Activated gamma-delta T cell (primary cell): Measurements from ENCODE around the gene TJP1.
"Not testable (repeated sequence)": the region's sequence is repeated elsewhere in the genome, so short reads cannot be mapped to it uniquely, and the experiment has no call there.

ENCODE experiments used
- DNase-seq: peaks from one replicate; lab custom pipeline; 2025; lab: John Stamatoyannopoulos, UW

TJP1 gene

GRCh38 chr15:29799859-29800258 lies 22.4 kb downstream of the TJP1 start:
- no peak for DNase-seq

- no peak for DNase-seq
Measured at GRCh38 chr15:29795610-29796009, 26.7 kb downstream of the TJP1 start.

- DNase-seq = no peak
Measured at GRCh38 chr15:29792426-29793159, 29.7 kb downstream of the TJP1 start.

- no peak for DNase-seq
Measured at GRCh38 chr15:29790607-29791006, 31.7 kb downstream of the TJP1 start.

GRCh38 chr15:29789871-29790270 lies 32.4 kb downstream of the TJP1 start:
- DNase-seq = no peak

- DNase-seq = no peak
Measured at GRCh38 chr15:29788433-29789034, 33.7 kb downstream of the TJP1 start.

- DNase-seq = no peak
Measured at GRCh38 chr15:29787767-29788166, 34.5 kb downstream of the TJP1 start.

- no peak for DNase-seq
Measured at GRCh38 chr15:29785642-29786041, 36.6 kb downstream of the TJP1 start.

GRCh38 chr15:29785136-29785535 lies 37.1 kb downstream of the TJP1 start:
- DNase-seq = no peak

GRCh38 chr15:29784413-29784812 lies 37.9 kb downstream of the TJP1 start:
- no peak for DNase-seq

GRCh38 chr15:29782816-29783215 lies 39.5 kb downstream of the TJP1 start:
- not testable (repeated sequence) for DNase-seq

GRCh38 chr15:29778382-29778781 lies 43.9 kb downstream of the TJP1 start:
- DNase-seq = no peak

- DNase-seq = no peak
Measured at GRCh38 chr15:29776859-29777258, 45.4 kb downstream of the TJP1 start.

GRCh38 chr15:29774900-29775299 lies 47.4 kb downstream of the TJP1 start:
- no peak for DNase-seq

GRCh38 chr15:29773816-29774215 lies 48.5 kb downstream of the TJP1 start:
- DNase-seq = no peak

GRCh38 chr15:29773000-29773399 lies 49.3 kb downstream of the TJP1 start:
- no peak for DNase-seq

GRCh38 chr15:29770796-29771195 lies 51.5 kb downstream of the TJP1 start:
- no peak for DNase-seq

- no peak for DNase-seq
Measured at GRCh38 chr15:29765898-29766527, 56.3 kb downstream of the TJP1 start.

- no peak for DNase-seq
Measured at GRCh38 chr15:29765234-29765841, 56.9 kb downstream of the TJP1 start.

GRCh38 chr15:29759596-29759995 lies 62.7 kb downstream of the TJP1 start:
- no peak for DNase-seq

GRCh38 chr15:29756358-29757267 lies 65.7 kb downstream of the TJP1 start:
- no peak for DNase-seq

GRCh38 chr15:29754009-29754408 lies 68.3 kb downstream of the TJP1 start:
- not testable (repeated sequence) for DNase-seq
